HEK293T (cell line): ENCODE results near the gene BSPRY.

ENCODE experiments used
- CTCF ChIA-PET: fragments of 350-600 bp; formaldehyde crosslinking; extraction: SDS; loops from one replicate; lab custom pipeline; 2021; ENCODE audit warnings: antibody characterized with exemption, inconsistent platforms; lab: Yijun Ruan, JAX
- POLR2A ChIA-PET: fragments of 350-600 bp; formaldehyde crosslinking; extraction: SDS; loops from one replicate; lab custom pipeline; 2020; ENCODE audit warnings: antibody characterized with exemption, inconsistent platforms; lab: Yijun Ruan, JAX
- DNase-seq: peaks from one replicate; pipeline ENCODE4 v3.0.0; 2012; ENCODE audit warnings: mixed read lengths; ENCODE audit errors: extremely low spot score
- ARNT ChIP-seq: fragments of 450-650 bp; IDR thresholded peaks from 2 replicates; pipeline ENCODE4 v1.6.1; 2017; ENCODE audit warnings: mild to moderate bottlenecking
- BHLHE40 ChIP-seq: fragments of 450-650 bp; IDR thresholded peaks from 2 replicates; pipeline ENCODE4 v1.6.1; 2016; ENCODE audit warnings: mild to moderate bottlenecking, moderate library complexity, borderline replicate concordance
- CTBP1 ChIP-seq: fragments of 450-650 bp; IDR thresholded peaks from 2 replicates; pipeline ENCODE4 v1.6.1; 2016; ENCODE audit warnings: borderline replicate concordance
- ELF4 ChIP-seq: fragments of 450-650 bp; IDR thresholded peaks from 2 replicates; pipeline ENCODE4 v1.6.1; 2017; ENCODE audit warnings: antibody characterized with exemption
- FOXA1 ChIP-seq: fragments of 450-650 bp; IDR thresholded peaks from 2 replicates; pipeline ENCODE4 v1.6.1; 2016; ENCODE audit warnings: mild to moderate bottlenecking
- FOXK2 ChIP-seq: fragments of 450-650 bp; IDR thresholded peaks from 2 replicates; pipeline ENCODE4 v1.6.1; 2016; ENCODE audit warnings: mild to moderate bottlenecking
- FOXM1 ChIP-seq: fragments of 450-650 bp; IDR thresholded peaks from 2 replicates; pipeline ENCODE4 v1.6.1; 2017; ENCODE audit warnings: mild to moderate bottlenecking, borderline replicate concordance
- HDGF ChIP-seq: fragments of 450-650 bp; IDR thresholded peaks from 2 replicates; pipeline ENCODE4 v1.6.1; 2017; ENCODE audit warnings: antibody characterized with exemption, borderline replicate concordance
- L3MBTL2 ChIP-seq: fragments of 450-650 bp; conservative IDR thresholded peaks from 2 replicates; pipeline ENCODE4 v1.6.1; 2016; ENCODE audit warnings: mild to moderate bottlenecking
- LEF1 ChIP-seq: fragments of 450-650 bp; IDR thresholded peaks from 2 replicates; pipeline ENCODE4 v1.6.1; 2017; ENCODE audit warnings: mild to moderate bottlenecking, borderline replicate concordance
- NFRKB ChIP-seq: fragments of 450-650 bp; IDR thresholded peaks from 2 replicates; pipeline ENCODE4 v1.6.1; 2016; ENCODE audit warnings: mild to moderate bottlenecking, moderate library complexity
- PKNOX1 ChIP-seq: fragments of 450-650 bp; IDR thresholded peaks from 2 replicates; pipeline ENCODE4 v1.6.1; 2016
- SP1 ChIP-seq: fragments of 450-650 bp; IDR thresholded peaks from 2 replicates; pipeline ENCODE4 v1.6.1; 2017
- SUZ12 ChIP-seq: fragments of 450-650 bp; IDR thresholded peaks from 2 replicates; pipeline ENCODE4 v1.6.1; 2016; ENCODE audit warnings: mild to moderate bottlenecking
- TARDBP ChIP-seq: fragments of 450-650 bp; IDR thresholded peaks from 2 replicates; pipeline ENCODE4 v1.6.1; 2016
- ZNF384 ChIP-seq: fragments of 450-650 bp; IDR thresholded peaks from 2 replicates; pipeline ENCODE4 v1.6.1; 2016

BSPRY gene

GRCh38 chr9:113345190-113345589 is 4.2 kb upstream of the BSPRY start:
- TF ChIP-seq PKNOX1 = no peak
- TF ChIP-seq BHLHE40 = no peak
- no peak for TF ChIP-seq LEF1
- no peak for TF ChIP-seq CTBP1
- no peak for TF ChIP-seq SUZ12
- no peak for TF ChIP-seq FOXK2
- TF ChIP-seq FOXM1 = no peak
- TF ChIP-seq ELF4 = no peak
- TF ChIP-seq NFRKB = no peak
- TF ChIP-seq SP1 = no peak
- ChIA-PET POLR2A (no interaction called here), CTCF (no interaction called here)
- DNase-seq = no peak

GRCh38 chr9:113345671-113346070 is 3.7 kb upstream of the BSPRY start:
- TF ChIP-seq LEF1 (no peak), FOXK2 (no peak), L3MBTL2 (no peak)
- ChIA-PET POLR2A (interaction anchor here (1.1 kb wide), 1 partner anchor 31 kb away, joined by 3 read pairs; the partner anchor contains the start of gene HDHD3), CTCF (no interaction called here)
- no peak for DNase-seq

- CTCF ChIA-PET = interaction anchor here (0.6 kb wide), 2 partner anchors 13 to 570 kb away, joined by 3 read pairs; no protein-coding TSS in a partner anchor
- POLR2A ChIA-PET = interaction anchor here (1.1 to 3.9 kb wide), 2 partner anchors 8 to 62 kb away, joined by 3 to 25 read pairs; partner anchors contain the start of genes C9orf43, POLE3 and WDR31
- DNase-seq = no peak
- TF ChIP-seq BHLHE40 = no peak
- TF ChIP-seq L3MBTL2 = no peak
- TF ChIP-seq PKNOX1 = no peak
- TF ChIP-seq LEF1 = no peak
- TF ChIP-seq SP1 = no peak
- TF ChIP-seq SUZ12 = no peak
- no peak for TF ChIP-seq HDGF
- no peak for TF ChIP-seq ARNT
Measured at GRCh38 chr9:113348437-113348836, 904 bp upstream of the BSPRY start.

GRCh38 chr9:113349066-113349444 is 286 bp upstream of the BSPRY start:
- TF ChIP-seq CTBP1 (no peak), TARDBP (no peak), ZNF384 (no peak), SUZ12 (no peak), ELF4 (no peak), FOXM1 (no peak), NFRKB (no peak), BHLHE40 (no peak), L3MBTL2 (no peak), FOXA1 (no peak), HDGF (no peak), LEF1 (no peak), ARNT (no peak), FOXK2 (no peak), PKNOX1 (no peak), SP1 (no peak)
- ChIA-PET POLR2A (interaction anchor here (1.1 to 3.9 kb wide), 2 partner anchors 9 to 74 kb away, joined by 3 to 25 read pairs; partner anchors contain the start of genes CDC26, PRPF4 and WDR31), CTCF (no interaction called here)
- DNase-seq = no peak

GRCh38 chr9:113350107-113350661 is 843 bp downstream of the BSPRY start:
- CTCF ChIA-PET = interaction anchor here (1.2 kb wide), 1 partner anchor 51 kb away, joined by 3 read pairs; the partner anchor contains the start of gene ALAD
- POLR2A ChIA-PET = interaction anchor here (0.7 to 3.9 kb wide), 4 partner anchors 10 to 75 kb away, joined by 3 to 25 read pairs (median 4); partner anchors contain the start of genes CDC26, PRPF4 and WDR31
- no peak for DNase-seq
- TF ChIP-seq FOXM1 (no peak), NFRKB (no peak), LEF1 (no peak), HDGF (no peak), TARDBP (no peak), FOXK2 (no peak), FOXA1 (no peak), SUZ12 (no peak), CTBP1 (no peak), BHLHE40 (no peak)

- no peak for DNase-seq
- TF ChIP-seq LEF1 = no peak
- TF ChIP-seq FOXK2 = no peak
- no peak for TF ChIP-seq FOXM1
- TF ChIP-seq CTBP1 = no peak
- TF ChIP-seq BHLHE40 = no peak
- no peak for TF ChIP-seq PKNOX1
- TF ChIP-seq SP1 = no peak
- no peak for TF ChIP-seq HDGF
- no peak for TF ChIP-seq ELF4
- no peak for TF ChIP-seq ARNT
- TF ChIP-seq FOXA1 = no peak
- no peak for TF ChIP-seq SUZ12
- no peak for TF ChIP-seq ZNF384
- no peak for TF ChIP-seq TARDBP
- ChIA-PET POLR2A (interaction anchor here (0.9 to 3.9 kb wide), 2 partner anchors 11 to 76 kb away, joined by 4 to 25 read pairs; partner anchors contain the start of genes CDC26 and WDR31), CTCF (no interaction called here)
Measured at GRCh38 chr9:113350937-113351336, 1.6 kb downstream of the BSPRY start.
